ENCODE measurements around the gene PYROXD2. TPM values are rescaled to one million over a fixed set of nuclear protein-coding genes. Genes with fewer than 3 reads are reported as not detected.
A peak's percentile ranks its signal among the peaks of the same experiment; 100 is the strongest.

PYROXD2 gene
- total RNA-seq, 1 experiment from 2014 or later: 7.0 TPM

GRCh38 chr10:98460837-98461499 lies 46.0 kb upstream of the PYROXD2 start:
- Mint-ChIP-seq H3K4me3 (ENCODE audit: low read depth, unreplicated experiment) (no peak overlapping the region), H3K27me3 (ENCODE audit: unreplicated experiment) (peaks cover 19% of the 10 kb centered on the region), H3K36me3 (ENCODE audit: insufficient read depth, unreplicated experiment) (peaks cover 5% of the 10 kb centered on the region), H3K4me1 (ENCODE audit: low read depth, unreplicated experiment) (peaks cover 23% of the 10 kb centered on the region), H3K9me3 (ENCODE audit: low read depth, unreplicated experiment) (no peaks in the 10 kb centered on the region), H3K27ac (ENCODE audit: unreplicated experiment) (peak overlapping the region; percentile 81)
- no peak for TF ChIP-seq CTCF (IDR thresholded peaks at IDR 0.05; ENCODE audit: unreplicated experiment)
- CTCF ChIA-PET: interaction anchor here (1.3 kb wide), 1 partner anchor 138 kb away, joined by 4 read pairs; no protein-coding TSS in a partner anchor
- no TSS peak for BruUV-seq (replicated peaks)
- intact Hi-C loops (cut with micrococcal nuclease; ENCODE audit: unreplicated experiment): no loop called here
- peak; percentile 51 for DNase-seq

- no peak for TF ChIP-seq CTCF (IDR thresholded peaks at IDR 0.05; ENCODE audit: unreplicated experiment)
- intact Hi-C loops (cut with micrococcal nuclease; ENCODE audit: unreplicated experiment): no loop called here
- BruUV-seq (replicated peaks): no TSS peak
- Mint-ChIP-seq H3K27ac (ENCODE audit: unreplicated experiment) (no peak overlapping the region), H3K4me1 (ENCODE audit: low read depth, unreplicated experiment) (peaks cover 23% of the 10 kb centered on the region), H3K4me3 (ENCODE audit: low read depth, unreplicated experiment) (no peak overlapping the region), H3K27me3 (ENCODE audit: unreplicated experiment) (peaks cover 19% of the 10 kb centered on the region), H3K9me3 (ENCODE audit: low read depth, unreplicated experiment) (no peaks in the 10 kb centered on the region), H3K36me3 (ENCODE audit: insufficient read depth, unreplicated experiment) (peaks cover 5% of the 10 kb centered on the region)
- DNase-seq: no peak
- CTCF ChIA-PET: no interaction called here
Observed at GRCh38 chr10:98458809-98459784, 44.1 kb upstream of the PYROXD2 start.

GRCh38 chr10:98457721-98458120 lies 42.7 kb upstream of the PYROXD2 start:
- no TSS peak for BruUV-seq (replicated peaks)
- H3K27ac Mint-ChIP-seq (ENCODE audit: unreplicated experiment): no peak overlapping the region
- CTCF ChIA-PET: no interaction called here
- H3K4me3 Mint-ChIP-seq (ENCODE audit: low read depth, unreplicated experiment): no peak overlapping the region
- peaks cover 23% of the 10 kb centered on the region for H3K4me1 Mint-ChIP-seq (ENCODE audit: low read depth, unreplicated experiment)
- peaks cover 2% of the 10 kb centered on the region for H3K36me3 Mint-ChIP-seq (ENCODE audit: insufficient read depth, unreplicated experiment)
- intact Hi-C loops (cut with micrococcal nuclease; ENCODE audit: unreplicated experiment): no loop called here
- TF ChIP-seq CTCF (IDR thresholded peaks at IDR 0.05; ENCODE audit: unreplicated experiment): no peak
- no peaks in the 10 kb centered on the region for H3K9me3 Mint-ChIP-seq (ENCODE audit: low read depth, unreplicated experiment)
- no peak for DNase-seq
- peaks cover 19% of the 10 kb centered on the region for H3K27me3 Mint-ChIP-seq (ENCODE audit: unreplicated experiment)

GRCh38 chr10:98456686-98457482 lies 41.9 kb upstream of the PYROXD2 start:
- Mint-ChIP-seq H3K27me3 (ENCODE audit: unreplicated experiment) (peaks cover 19% of the 10 kb centered on the region), H3K9me3 (ENCODE audit: low read depth, unreplicated experiment) (no peaks in the 10 kb centered on the region), H3K4me1 (ENCODE audit: low read depth, unreplicated experiment) (peaks cover 23% of the 10 kb centered on the region), H3K4me3 (ENCODE audit: low read depth, unreplicated experiment) (no peak overlapping the region), H3K36me3 (ENCODE audit: insufficient read depth, unreplicated experiment) (no peaks in the 10 kb centered on the region), H3K27ac (ENCODE audit: unreplicated experiment) (no peak overlapping the region)
- TF ChIP-seq CTCF (IDR thresholded peaks at IDR 0.05; ENCODE audit: unreplicated experiment): no peak
- BruUV-seq (replicated peaks): no TSS peak
- intact Hi-C loops (cut with micrococcal nuclease; ENCODE audit: unreplicated experiment): no loop called here
- CTCF ChIA-PET: no interaction called here
- no peak for DNase-seq
